RWPE2 (cell line): ENCODE measurements around the gene RPS16.
"Not testable (repeated sequence)": the region's sequence is repeated elsewhere in the genome, so short reads cannot be mapped to it uniquely, and the experiment has no call there.

Experiments
- ATAC-seq: fragments of 200-7000 bp; cut with Tn5 transposase; 3 replicates; pipeline ENCODE4 v1.9.1; 2021; ENCODE audit warnings: low read depth
- DNase-seq: peaks from one replicate; pipeline ENCODE4 v3.0.0-alpha.2; 2020; ENCODE audit warnings: low spot score
- H3K27ac ChIP-seq: fragments of 450-650 bp; 2 replicates; pipeline ENCODE4 v1.5.1; 2017; ENCODE audit warnings: mild to moderate bottlenecking; ENCODE audit not compliant: poor library complexity, severe bottlenecking
- H3K27me3 ChIP-seq: fragments of 250-450 bp; sonication (Bioruptor Pico); 2 replicates; pipeline ENCODE4 v1.5.1; 2021; ENCODE audit warnings: mild to moderate bottlenecking, moderate library complexity; ENCODE audit not compliant: insufficient read depth, poor library complexity, severe bottlenecking
- H3K36me3 ChIP-seq: fragments of 250-450 bp; sonication (Bioruptor Pico); 2 replicates; pipeline ENCODE4 v1.5.1; 2020; ENCODE audit warnings: low read depth, mild to moderate bottlenecking, moderate library complexity
- H3K4me1 ChIP-seq: fragments of 250-450 bp; sonication (Bioruptor Pico); 2 replicates; pipeline ENCODE4 v1.5.1; 2021; ENCODE audit warnings: mild to moderate bottlenecking, moderate library complexity; ENCODE audit not compliant: insufficient read depth, poor library complexity, severe bottlenecking
- H3K4me3 ChIP-seq: fragments of 250-450 bp; sonication (Bioruptor Pico); 2 replicates; pipeline ENCODE4 v1.5.1; 2021; ENCODE audit warnings: mild to moderate bottlenecking, moderate library complexity; ENCODE audit not compliant: severe bottlenecking
- H3K9me3 ChIP-seq: fragments of 250-450 bp; sonication (Bioruptor Pico); 2 replicates; pipeline ENCODE4 v1.5.1; 2021; ENCODE audit warnings: mild to moderate bottlenecking, moderate library complexity; ENCODE audit not compliant: severe bottlenecking
- TF ChIP-seq, protein P1 (sequence below): fragments of 450-650 bp; IDR thresholded peaks from one replicate; pipeline ENCODE4 v1.5.1; 2017; ENCODE audit warnings: mild to moderate bottlenecking, moderate library complexity; ENCODE audit not compliant: poor library complexity, severe bottlenecking

The RPS16 gene

GRCh38 chr19:39469567-39469966, 33.8 kb upstream of the RPS16 start:
- no peaks in the 10 kb centered on the region for H3K4me1 ChIP-seq
- peaks cover 89% of the 10 kb centered on the region for H3K36me3 ChIP-seq
- no peaks in the 10 kb centered on the region for H3K27me3 ChIP-seq
- H3K27ac ChIP-seq, result no peak overlapping the region
- no peaks in the 10 kb centered on the region for H3K9me3 ChIP-seq
- TF ChIP-seq, protein P1, sequence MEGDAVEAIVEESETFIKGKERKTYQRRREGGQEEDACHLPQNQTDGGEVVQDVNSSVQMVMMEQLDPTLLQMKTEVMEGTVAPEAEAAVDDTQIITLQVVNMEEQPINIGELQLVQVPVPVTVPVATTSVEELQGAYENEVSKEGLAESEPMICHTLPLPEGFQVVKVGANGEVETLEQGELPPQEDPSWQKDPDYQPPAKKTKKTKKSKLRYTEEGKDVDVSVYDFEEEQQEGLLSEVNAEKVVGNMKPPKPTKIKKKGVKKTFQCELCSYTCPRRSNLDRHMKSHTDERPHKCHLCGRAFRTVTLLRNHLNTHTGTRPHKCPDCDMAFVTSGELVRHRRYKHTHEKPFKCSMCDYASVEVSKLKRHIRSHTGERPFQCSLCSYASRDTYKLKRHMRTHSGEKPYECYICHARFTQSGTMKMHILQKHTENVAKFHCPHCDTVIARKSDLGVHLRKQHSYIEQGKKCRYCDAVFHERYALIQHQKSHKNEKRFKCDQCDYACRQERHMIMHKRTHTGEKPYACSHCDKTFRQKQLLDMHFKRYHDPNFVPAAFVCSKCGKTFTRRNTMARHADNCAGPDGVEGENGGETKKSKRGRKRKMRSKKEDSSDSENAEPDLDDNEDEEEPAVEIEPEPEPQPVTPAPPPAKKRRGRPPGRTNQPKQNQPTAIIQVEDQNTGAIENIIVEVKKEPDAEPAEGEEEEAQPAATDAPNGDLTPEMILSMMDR, result no peak
- H3K4me3 ChIP-seq, result no peak overlapping the region
- ATAC-seq (no peak), DNase-seq (no peak)

DNA sequence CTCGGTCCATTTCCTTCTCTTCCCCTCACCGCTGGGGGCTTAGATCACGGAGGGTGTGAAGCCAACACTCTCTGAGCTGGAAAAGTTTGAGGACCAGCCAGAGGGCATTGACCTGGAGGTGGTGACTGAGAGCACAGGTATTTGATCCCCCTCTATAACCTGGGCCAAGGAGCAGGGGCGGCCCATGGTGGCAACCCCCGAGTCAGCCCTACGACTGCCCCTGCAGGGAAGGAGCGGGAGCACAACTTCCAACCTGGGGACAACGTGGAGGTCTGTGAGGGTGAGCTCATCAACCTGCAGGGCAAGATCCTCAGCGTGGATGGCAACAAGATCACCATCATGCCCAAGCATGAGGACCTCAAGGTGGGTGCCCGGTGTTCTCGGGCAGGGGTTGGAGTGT, 33.3 kb upstream of the RPS16 start:
- no peak for ATAC-seq
- DNase-seq, result no peak
- Histone ChIP-seq H3K27ac (no peak overlapping the region), H3K27me3 (no peaks in the 10 kb centered on the region), H3K4me3 (no peak overlapping the region), H3K36me3 (peaks cover 89% of the 10 kb centered on the region), H3K4me1 (no peaks in the 10 kb centered on the region), H3K9me3 (no peaks in the 10 kb centered on the region)
- TF ChIP-seq, protein P1, result no peak

DNA sequence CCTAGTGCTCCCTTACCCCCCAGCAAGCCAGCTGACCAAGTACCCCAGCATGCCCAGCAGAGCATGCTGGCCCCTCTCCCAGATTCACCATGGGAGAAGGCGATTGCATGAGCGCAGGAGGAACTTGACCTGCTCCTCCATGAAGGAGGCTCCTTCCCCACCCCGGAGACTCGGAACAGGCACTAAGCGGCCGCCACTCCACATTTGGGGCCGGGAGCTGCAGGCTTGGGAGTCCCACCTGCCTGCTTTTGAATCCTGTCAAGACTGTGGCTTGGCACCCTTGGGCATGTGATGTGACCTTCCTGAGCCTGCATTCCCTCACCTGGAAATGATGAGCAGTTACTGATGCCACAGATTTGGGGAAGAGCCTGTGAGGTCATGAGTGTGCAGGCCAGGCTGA, 32.2 kb upstream of the RPS16 start:
- peaks cover 87% of the 10 kb centered on the region for H3K36me3 ChIP-seq
- DNase-seq, result no peak

GRCh38 chr19:39465956-39466747, 30.4 kb upstream of the RPS16 start:
- no peak for ATAC-seq
- H3K36me3 ChIP-seq, result peaks cover 83% of the 10 kb centered on the region
- no peaks in the 10 kb centered on the region for H3K9me3 ChIP-seq
- no peak overlapping the region for H3K4me3 ChIP-seq
- TF ChIP-seq, protein P1, result no peak
- H3K27ac ChIP-seq, result no peak overlapping the region
- no peak for DNase-seq
- H3K27me3 ChIP-seq, result no peaks in the 10 kb centered on the region
- H3K4me1 ChIP-seq, result no peaks in the 10 kb centered on the region

More for the DNA sequence above, 32.2 kb upstream of the RPS16 start:
- ATAC-seq, result no peak
- H3K4me1 ChIP-seq, result no peaks in the 10 kb centered on the region
- TF ChIP-seq, protein P1, result no peak
- no peak overlapping the region for H3K4me3 ChIP-seq
- H3K27me3 ChIP-seq, result no peaks in the 10 kb centered on the region
- no peaks in the 10 kb centered on the region for H3K9me3 ChIP-seq
- no peak overlapping the region for H3K27ac ChIP-seq

GRCh38 chr19:39463403-39463802, 27.7 kb upstream of the RPS16 start:
- no peak for ATAC-seq
- TF ChIP-seq, protein P1, result no peak
- Histone ChIP-seq H3K4me3 (no peak overlapping the region), H3K9me3 (no peaks in the 10 kb centered on the region), H3K4me1 (no peaks in the 10 kb centered on the region), H3K27me3 (no peaks in the 10 kb centered on the region), H3K36me3 (peaks cover 83% of the 10 kb centered on the region), H3K27ac (no peak overlapping the region)
- no peak for DNase-seq

DNA sequence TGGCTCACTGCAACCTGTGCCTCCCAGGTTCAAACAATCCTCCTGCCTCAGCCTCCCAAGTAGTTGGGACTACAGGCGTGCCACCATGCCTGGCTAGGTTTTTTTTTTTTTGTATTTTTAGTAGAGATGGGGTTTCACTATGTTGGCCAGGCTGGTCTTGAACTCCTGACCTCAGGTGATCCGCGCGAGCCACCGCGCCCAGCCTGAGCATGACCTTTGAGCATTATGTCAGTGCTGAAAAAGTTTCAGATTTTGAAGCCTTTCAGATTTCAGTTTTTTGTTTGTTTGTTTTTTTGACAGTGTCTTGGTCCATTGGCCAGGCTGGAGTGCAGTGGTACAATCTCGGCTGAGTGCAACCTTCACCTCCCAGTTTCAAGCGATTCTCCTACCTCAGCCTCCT, 15.5 kb upstream of the RPS16 start:
- H3K36me3 ChIP-seq, result peaks cover 54% of the 10 kb centered on the region
- DNase-seq, H3K9me3 ChIP-seq, H3K27me3 ChIP-seq, ATAC-seq, H3K4me3 ChIP-seq, H3K27ac ChIP-seq: not testable (repeated sequence)
- H3K4me1 ChIP-seq, result peaks cover 11% of the 10 kb centered on the region
